ENCODE data around the gene ARPC4. TPM values are rescaled to one million over a fixed set of nuclear protein-coding genes. Genes with fewer than 3 reads are reported as not detected.
A peak's percentile ranks its signal among the peaks of the same experiment; 100 is the strongest.

Gene ARPC4
- polyA plus RNA-seq, 1 experiment, result 200 TPM

DNA sequence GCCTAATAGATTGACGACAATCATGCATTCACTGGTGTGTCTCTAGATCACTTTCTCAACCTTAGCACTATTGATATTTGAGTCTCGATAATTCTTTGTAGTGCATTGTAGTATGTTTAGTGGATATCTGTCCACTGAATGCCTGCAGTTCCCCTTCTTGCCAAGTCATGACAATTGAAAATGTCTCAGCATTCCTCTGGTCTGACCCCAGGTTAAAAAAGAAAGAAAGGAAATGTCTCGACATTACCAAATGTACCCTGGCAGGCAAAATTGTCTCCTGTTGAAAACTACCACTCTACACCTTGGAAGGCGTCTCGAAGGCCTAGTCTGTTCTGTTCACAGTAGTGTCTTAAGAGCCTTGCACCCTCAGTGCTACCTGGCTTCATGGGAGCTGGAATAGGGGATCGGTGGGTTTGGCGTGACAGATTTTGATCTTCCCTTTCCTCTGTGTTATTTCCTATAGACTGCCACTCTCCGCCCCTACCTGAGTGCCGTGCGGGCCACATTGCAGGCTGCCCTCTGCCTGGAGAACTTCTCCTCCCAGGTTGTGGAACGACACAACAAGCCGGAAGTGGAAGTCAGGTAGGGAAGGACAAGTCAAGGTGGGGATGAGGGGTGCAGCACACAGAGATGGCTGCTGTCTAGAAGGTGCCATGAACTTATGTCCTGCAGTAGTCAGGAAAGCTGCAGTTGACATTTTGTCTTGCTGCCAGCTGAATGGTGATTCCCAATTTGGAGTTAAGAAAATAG lies 4.5 kb downstream of the ARPC4 start:
- CTCF ChIA-PET, result interaction anchor here (1.0 kb wide), 1 partner anchor 51 kb away, joined by 3 read pairs; no protein-coding TSS in a partner anchor
- H3K27ac ChIP-seq (ENCODE audit: low read depth, low read length), result no peak overlapping the region
- H3K4me3 ChIP-seq (ENCODE audit: low read depth, low read length), result no peak overlapping the region
- H3K9me3 ChIP-seq (ENCODE audit: control insufficient read depth, insufficient read depth, low read length), result peaks cover 2% of the 10 kb centered on the region; the same call in 1 of the 2 replicates
- POLR2A ChIA-PET, result interaction anchor here (0.7 kb wide), 2 partner anchors 48 to 58 kb away, joined by 5 to 7 read pairs; partner anchors contain the start of gene OGG1
- no peak for DNase-seq (ENCODE audit: low read depth, low spot score)
- TF ChIP-seq, protein P1, sequence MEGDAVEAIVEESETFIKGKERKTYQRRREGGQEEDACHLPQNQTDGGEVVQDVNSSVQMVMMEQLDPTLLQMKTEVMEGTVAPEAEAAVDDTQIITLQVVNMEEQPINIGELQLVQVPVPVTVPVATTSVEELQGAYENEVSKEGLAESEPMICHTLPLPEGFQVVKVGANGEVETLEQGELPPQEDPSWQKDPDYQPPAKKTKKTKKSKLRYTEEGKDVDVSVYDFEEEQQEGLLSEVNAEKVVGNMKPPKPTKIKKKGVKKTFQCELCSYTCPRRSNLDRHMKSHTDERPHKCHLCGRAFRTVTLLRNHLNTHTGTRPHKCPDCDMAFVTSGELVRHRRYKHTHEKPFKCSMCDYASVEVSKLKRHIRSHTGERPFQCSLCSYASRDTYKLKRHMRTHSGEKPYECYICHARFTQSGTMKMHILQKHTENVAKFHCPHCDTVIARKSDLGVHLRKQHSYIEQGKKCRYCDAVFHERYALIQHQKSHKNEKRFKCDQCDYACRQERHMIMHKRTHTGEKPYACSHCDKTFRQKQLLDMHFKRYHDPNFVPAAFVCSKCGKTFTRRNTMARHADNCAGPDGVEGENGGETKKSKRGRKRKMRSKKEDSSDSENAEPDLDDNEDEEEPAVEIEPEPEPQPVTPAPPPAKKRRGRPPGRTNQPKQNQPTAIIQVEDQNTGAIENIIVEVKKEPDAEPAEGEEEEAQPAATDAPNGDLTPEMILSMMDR (IDR thresholded peaks at IDR 0.05; ENCODE audit: low read depth, low read length), result no peak
- H3K27me3 ChIP-seq (ENCODE audit: control insufficient read depth, insufficient read depth, low read length), result no peaks in the 10 kb centered on the region

DNA sequence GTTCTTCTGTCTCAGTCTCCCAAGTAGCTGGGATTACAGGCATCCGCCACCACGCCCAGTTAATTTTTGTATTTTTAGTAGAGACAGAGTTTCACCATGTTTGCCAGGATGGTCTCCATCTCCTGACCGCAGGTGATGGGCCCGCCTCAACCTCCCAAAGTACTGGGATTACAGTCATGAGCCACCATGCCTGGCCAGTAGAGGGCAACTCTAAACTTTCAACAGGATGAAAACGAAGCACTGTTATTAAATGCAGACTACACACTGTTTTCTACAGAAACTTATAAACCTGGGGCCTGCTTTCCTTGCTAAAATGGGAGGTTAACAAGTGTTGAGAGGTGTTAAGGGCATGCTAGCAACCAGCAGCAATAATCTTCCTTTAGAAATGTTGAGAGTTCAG lies 7.6 kb downstream of the ARPC4 start:
- Histone ChIP-seq H3K9me3 (ENCODE audit: control insufficient read depth, insufficient read depth, low read length) (no peaks in the 10 kb centered on the region), H3K27me3 (ENCODE audit: control insufficient read depth, insufficient read depth, low read length) (no peaks in the 10 kb centered on the region), H3K27ac (ENCODE audit: low read depth, low read length) (no peak overlapping the region), H3K4me3 (ENCODE audit: low read depth, low read length) (no peak overlapping the region)
- no peak for DNase-seq (ENCODE audit: low read depth, low spot score)
- ChIA-PET POLR2A (no interaction called here), CTCF (interaction anchor here (0.6 to 1.5 kb wide), 3 partner anchors 8 to 16 kb away, joined by 3 to 8 read pairs (median 5); partner anchors contain the start of gene ARPC4)
- TF ChIP-seq, protein P1 (IDR thresholded peaks at IDR 0.05; ENCODE audit: low read depth, low read length), result peak; percentile 44

DNA sequence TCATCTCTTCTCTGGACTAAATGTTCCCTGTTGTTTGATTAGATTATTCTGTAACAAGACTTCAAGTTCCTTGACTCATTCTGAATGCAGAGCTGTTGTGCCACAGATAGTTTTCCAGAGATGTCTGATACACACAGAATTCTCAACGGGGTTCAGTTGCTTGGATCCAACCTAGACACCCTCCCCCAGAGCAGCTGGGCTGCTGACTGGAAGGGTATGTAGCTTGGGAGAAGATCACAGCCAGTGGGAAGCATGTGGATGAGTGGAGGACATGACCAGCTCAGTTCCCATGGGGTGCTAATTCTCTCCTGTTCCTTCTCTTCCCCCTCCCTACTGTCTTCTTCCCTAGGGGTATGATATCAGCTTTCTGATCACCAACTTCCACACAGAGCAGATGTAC lies 10.6 kb downstream of the ARPC4 start:
- peak overlapping the region; percentile 63 for H3K27ac ChIP-seq (ENCODE audit: low read depth, low read length)
- H3K9me3 ChIP-seq (ENCODE audit: control insufficient read depth, insufficient read depth, low read length), result no peaks in the 10 kb centered on the region
- TF ChIP-seq, protein P1 (IDR thresholded peaks at IDR 0.05; ENCODE audit: low read depth, low read length), result no peak
- ChIA-PET CTCF (interaction anchor here (3.4 kb wide), 1 partner anchor 143 kb away, joined by 15 read pairs; no protein-coding TSS in a partner anchor), POLR2A (interaction anchor here (0.7 to 0.9 kb wide), 2 partner anchors 13 to 212 kb away, joined by 3 to 7 read pairs; no protein-coding TSS in a partner anchor)
- no peak for DNase-seq (ENCODE audit: low read depth, low spot score)
- H3K4me3 ChIP-seq (ENCODE audit: low read depth, low read length), result no peak overlapping the region
- no peaks in the 10 kb centered on the region for H3K27me3 ChIP-seq (ENCODE audit: control insufficient read depth, insufficient read depth, low read length)

DNA sequence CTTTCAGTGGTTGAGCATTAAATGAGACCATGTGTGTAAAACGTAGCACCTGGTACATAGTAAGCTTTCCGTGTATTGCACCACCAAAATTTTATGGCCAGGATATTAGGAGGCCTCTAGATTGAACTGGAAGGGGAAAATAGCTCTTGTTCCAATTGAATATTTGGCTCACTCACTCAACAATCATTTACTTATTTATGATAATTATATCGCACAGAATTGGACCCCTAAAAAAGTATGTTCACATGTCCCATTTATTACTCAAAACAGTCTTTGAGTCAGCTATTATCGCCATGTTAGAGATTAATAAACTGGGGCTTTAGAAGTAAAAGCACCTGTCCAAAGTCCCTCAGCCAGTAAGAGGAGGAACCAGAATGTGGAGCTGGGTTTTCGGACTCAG lies 12.1 kb downstream of the ARPC4 start:
- POLR2A ChIA-PET, result interaction anchor here (0.6 to 2.2 kb wide), 2 partner anchors 12 to 122 kb away, joined by 3 to 18 read pairs; partner anchors contain the start of genes ARPC4 and TADA3
- DNase-seq (ENCODE audit: low read depth, low spot score), result no peak

More for the DNA sequence above, 12.1 kb downstream of the ARPC4 start:
- CTCF ChIA-PET, result interaction anchor here (1.1 to 3.4 kb wide), 2 partner anchors 141 to 452 kb away, joined by 3 to 15 read pairs; no protein-coding TSS in a partner anchor
- Histone ChIP-seq H3K9me3 (ENCODE audit: control insufficient read depth, insufficient read depth, low read length) (no peaks in the 10 kb centered on the region), H3K27ac (ENCODE audit: low read depth, low read length) (no peak overlapping the region), H3K4me3 (ENCODE audit: low read depth, low read length) (no peak overlapping the region), H3K27me3 (ENCODE audit: control insufficient read depth, insufficient read depth, low read length) (no peaks in the 10 kb centered on the region)
- TF ChIP-seq, protein P1 (IDR thresholded peaks at IDR 0.05; ENCODE audit: low read depth, low read length), result no peak

All from AG04450 (cell line).